ACHN (cell line): ENCODE measurements around the gene KLK6.
A peak's percentile ranks its signal among the peaks of the same experiment; 100 is the strongest.

ENCODE experiments used
- DNase-seq: peaks from one replicate; pipeline ENCODE4 v3.0.0-alpha.2; 2015
- in situ Hi-C: cut with HindIII; loops from 2 replicates; pipeline ENCODE4 v1.10.0; 2017; ENCODE audit warnings: low sequenced_read_pairs, low pct_ligation_motif_present, low pct_unique_long_range_greater_than_20kb

KLK6 gene

GRCh38 chr19:50969413-50969760 lies at the start of gene KLK6:
KLK6 (minus strand) TSS chr19:50969591; CDS start chr19:50968104, 1,487 bp downstream.
- in situ Hi-C loops: no loop called here
- no peak for DNase-seq

GRCh38 chr19:51018745-51019543 lies 49.6 kb upstream of the KLK6 start:
- in situ Hi-C loops: no loop called here
- DNase-seq: no peak

- in situ Hi-C loops: no loop called here
- DNase-seq: peak; percentile 49
Measured at GRCh38 chr19:51016798-51017683, 47.6 kb upstream of the KLK6 start.

GRCh38 chr19:51015691-51016267 lies 46.4 kb upstream of the KLK6 start:
- no peak for DNase-seq
- in situ Hi-C loops: no loop called here

- in situ Hi-C loops: no loop called here
- DNase-seq: no peak
Measured at GRCh38 chr19:51014242-51014641, 44.9 kb upstream of the KLK6 start.

- in situ Hi-C loops: no loop called here
- DNase-seq: no peak
Measured at GRCh38 chr19:51012661-51013190, 43.3 kb upstream of the KLK6 start.

GRCh38 chr19:51010066-51010795 lies 40.8 kb upstream of the KLK6 start:
- in situ Hi-C loops: no loop called here
- no peak for DNase-seq

GRCh38 chr19:51009061-51009891 lies 39.9 kb upstream of the KLK6 start:
- no peak for DNase-seq
- in situ Hi-C loops: no loop called here

- in situ Hi-C loops: no loop called here
- DNase-seq: no peak
Measured at GRCh38 chr19:51007488-51007887, 38.1 kb upstream of the KLK6 start.

GRCh38 chr19:51006406-51006805 lies 37.0 kb upstream of the KLK6 start:
- in situ Hi-C loops: no loop called here
- no peak for DNase-seq

- in situ Hi-C loops: no loop called here
- no peak for DNase-seq
Measured at GRCh38 chr19:51005248-51005647, 35.9 kb upstream of the KLK6 start.

- in situ Hi-C loops: no loop called here
- no peak for DNase-seq
Measured at GRCh38 chr19:51003316-51003715, 33.9 kb upstream of the KLK6 start.

- in situ Hi-C loops: no loop called here
Measured at GRCh38 chr19:51002542-51003311, 33.3 kb upstream of the KLK6 start.

GRCh38 chr19:51002089-51002532 lies 32.7 kb upstream of the KLK6 start:
- in situ Hi-C loops: no loop called here
- DNase-seq: no peak

More at GRCh38 chr19:51002542-51003311, 33.3 kb upstream of the KLK6 start:
- DNase-seq: no peak

GRCh38 chr19:51001515-51001914 lies 32.1 kb upstream of the KLK6 start, which contains the start of gene KLK8:
KLK8 (minus strand) TSS chr19:51001604; CDS start chr19:51001167, 437 bp downstream.
- in situ Hi-C loops: no loop called here
- DNase-seq: no peak

GRCh38 chr19:51000981-51001380 lies 31.6 kb upstream of the KLK6 start:
- DNase-seq: no peak
- in situ Hi-C loops: no loop called here

GRCh38 chr19:51000426-51000825 lies 31.0 kb upstream of the KLK6 start:
- DNase-seq: no peak
- in situ Hi-C loops: no loop called here
